Measurements from ENCODE around the gene MOSMO.

The MOSMO gene

DNA sequence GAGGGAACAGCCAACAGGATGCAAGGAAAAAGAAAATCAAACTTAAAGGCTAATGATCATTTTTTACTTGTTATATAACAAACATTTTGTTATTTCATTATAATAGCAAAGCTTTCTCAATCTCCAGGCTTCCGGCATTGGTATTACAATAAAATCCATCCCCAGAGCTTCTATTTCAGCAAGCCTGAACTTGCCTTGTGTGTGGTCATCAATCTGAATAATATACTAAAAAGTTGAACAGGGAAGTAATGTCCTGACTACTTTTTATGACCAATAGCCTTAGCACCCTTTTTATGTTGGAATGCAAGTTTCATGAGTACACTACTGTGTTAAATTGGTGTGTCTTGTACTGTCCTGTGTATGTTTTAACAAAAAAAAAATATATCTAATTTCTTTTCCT, 57.3 kb downstream of the MOSMO start:
- TF ChIP-seq, protein P1, sequence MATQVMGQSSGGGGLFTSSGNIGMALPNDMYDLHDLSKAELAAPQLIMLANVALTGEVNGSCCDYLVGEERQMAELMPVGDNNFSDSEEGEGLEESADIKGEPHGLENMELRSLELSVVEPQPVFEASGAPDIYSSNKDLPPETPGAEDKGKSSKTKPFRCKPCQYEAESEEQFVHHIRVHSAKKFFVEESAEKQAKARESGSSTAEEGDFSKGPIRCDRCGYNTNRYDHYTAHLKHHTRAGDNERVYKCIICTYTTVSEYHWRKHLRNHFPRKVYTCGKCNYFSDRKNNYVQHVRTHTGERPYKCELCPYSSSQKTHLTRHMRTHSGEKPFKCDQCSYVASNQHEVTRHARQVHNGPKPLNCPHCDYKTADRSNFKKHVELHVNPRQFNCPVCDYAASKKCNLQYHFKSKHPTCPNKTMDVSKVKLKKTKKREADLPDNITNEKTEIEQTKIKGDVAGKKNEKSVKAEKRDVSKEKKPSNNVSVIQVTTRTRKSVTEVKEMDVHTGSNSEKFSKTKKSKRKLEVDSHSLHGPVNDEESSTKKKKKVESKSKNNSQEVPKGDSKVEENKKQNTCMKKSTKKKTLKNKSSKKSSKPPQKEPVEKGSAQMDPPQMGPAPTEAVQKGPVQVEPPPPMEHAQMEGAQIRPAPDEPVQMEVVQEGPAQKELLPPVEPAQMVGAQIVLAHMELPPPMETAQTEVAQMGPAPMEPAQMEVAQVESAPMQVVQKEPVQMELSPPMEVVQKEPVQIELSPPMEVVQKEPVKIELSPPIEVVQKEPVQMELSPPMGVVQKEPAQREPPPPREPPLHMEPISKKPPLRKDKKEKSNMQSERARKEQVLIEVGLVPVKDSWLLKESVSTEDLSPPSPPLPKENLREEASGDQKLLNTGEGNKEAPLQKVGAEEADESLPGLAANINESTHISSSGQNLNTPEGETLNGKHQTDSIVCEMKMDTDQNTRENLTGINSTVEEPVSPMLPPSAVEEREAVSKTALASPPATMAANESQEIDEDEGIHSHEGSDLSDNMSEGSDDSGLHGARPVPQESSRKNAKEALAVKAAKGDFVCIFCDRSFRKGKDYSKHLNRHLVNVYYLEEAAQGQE (IDR thresholded peaks at IDR 0.05; ENCODE audit: insufficient replicate concordance, low read depth), result no peak
- TF ChIP-seq SPI1 (IDR thresholded peaks at IDR 0.05; ENCODE audit: borderline replicate concordance, low read depth), result no peak
- TF ChIP-seq GABPA (IDR thresholded peaks at IDR 0.05; ENCODE audit: low read depth), result no peak
- no peak for TF ChIP-seq CTCF (IDR thresholded peaks at IDR 0.05; ENCODE audit: insufficient read depth, low read length)
- no peak for TF ChIP-seq POLR2AphosphoS5 (IDR thresholded peaks at IDR 0.05; ENCODE audit: low read depth)
- H3K4me3 ChIP-seq (replicated peaks; ENCODE audit: insufficient read depth, low read length), result no peak overlapping the region
- H3K27ac ChIP-seq (replicated peaks), result no peak overlapping the region
- no peak for DNase-seq (ENCODE audit: low read depth in 1 of 2, low spot score in 1 of 2)
- no peaks in the 10 kb centered on the region for H3K27me3 ChIP-seq (ENCODE audit: insufficient read depth, poor library complexity, severe bottlenecking)

- no peak for DNase-seq (ENCODE audit: low read depth in 1 of 2, low spot score in 1 of 2)
- H3K27me3 ChIP-seq (ENCODE audit: insufficient read depth, poor library complexity, severe bottlenecking), result no peaks in the 10 kb centered on the region
- no peak overlapping the region for H3K27ac ChIP-seq (replicated peaks)
- no peak overlapping the region for H3K4me3 ChIP-seq (replicated peaks; ENCODE audit: insufficient read depth, low read length)
- no peak for TF ChIP-seq SPI1 (IDR thresholded peaks at IDR 0.05; ENCODE audit: borderline replicate concordance, low read depth)
- TF ChIP-seq POLR2AphosphoS5 (IDR thresholded peaks at IDR 0.05; ENCODE audit: low read depth), result no peak
- TF ChIP-seq, protein P1 (IDR thresholded peaks at IDR 0.05; ENCODE audit: insufficient replicate concordance, low read depth), result no peak
- TF ChIP-seq CTCF (IDR thresholded peaks at IDR 0.05; ENCODE audit: insufficient read depth, low read length), result no peak
- no peak for TF ChIP-seq GABPA (IDR thresholded peaks at IDR 0.05; ENCODE audit: low read depth)
Observed at GRCh38 chr16:22070361-22071330, 62.7 kb downstream of the MOSMO start.

- no peaks in the 10 kb centered on the region for H3K27me3 ChIP-seq (ENCODE audit: insufficient read depth, poor library complexity, severe bottlenecking)
- no peak overlapping the region for H3K27ac ChIP-seq (replicated peaks)
- H3K4me3 ChIP-seq (replicated peaks; ENCODE audit: insufficient read depth, low read length), result no peak overlapping the region
- DNase-seq (ENCODE audit: low read depth in 1 of 2, low spot score in 1 of 2), result no peak
- TF ChIP-seq SPI1 (IDR thresholded peaks at IDR 0.05; ENCODE audit: borderline replicate concordance, low read depth) (no peak), CTCF (IDR thresholded peaks at IDR 0.05; ENCODE audit: insufficient read depth, low read length) (no peak), GABPA (IDR thresholded peaks at IDR 0.05; ENCODE audit: low read depth) (no peak), POLR2AphosphoS5 (IDR thresholded peaks at IDR 0.05; ENCODE audit: low read depth) (no peak)
- TF ChIP-seq, protein P1 (IDR thresholded peaks at IDR 0.05; ENCODE audit: insufficient replicate concordance, low read depth), result no peak
Observed at GRCh38 chr16:22071331-22071910, 63.5 kb downstream of the MOSMO start.

Data from HL-60 (cell line).